B cell (primary cell): ENCODE measurements around the gene ATXN7L2. TPM values are rescaled to one million over a fixed set of nuclear protein-coding genes. Genes with fewer than 3 reads are reported as not detected.

ENCODE experiments used
- ATAC-seq: fragments of 200-7000 bp; cut with Tn5 transposase; one replicate; pipeline ENCODE4 v1.10.0; 2021; ENCODE audit warnings: low read depth, mild to moderate bottlenecking, moderate number of reproducible peaks, moderate library complexity
- CTCF ChIA-PET: fragments of 350-600 bp; sonication (Branson Sonifier 250); formaldehyde crosslinking; loops from one replicate; lab custom pipeline; 2021; ENCODE audit warnings: antibody characterized with exemption, inconsistent platforms; lab: Charles Lee
- POLR2A ChIA-PET: fragments of 350-600 bp; sonication (Branson Sonifier 250); formaldehyde crosslinking; loops from one replicate; lab custom pipeline; 2021; ENCODE audit warnings: antibody characterized with exemption; lab: Charles Lee
- DNase-seq: peaks from one replicate; pipeline ENCODE4 v3.0.0; 2013
- H2AFZ ChIP-seq: 2 replicates; pipeline ENCODE4 v1.6.1; 2012; ENCODE audit warnings: mild to moderate bottlenecking, low read depth, low read length; ENCODE audit not compliant: insufficient read depth, poor library complexity, severe bottlenecking
- H3K27ac ChIP-seq, 2 donors: 1 replicate in 1 of 2; 2 replicates in 1 of 2; pipeline ENCODE4 v1.5.1; 2012 to 2013; ENCODE audit warnings: low read length in 2 of 2, mild to moderate bottlenecking in 2 of 2, moderate library complexity in 1 of 2
- H3K27me3 ChIP-seq, 4 experiments: fragments of 200-600 bp in 1 of 4; sonication (generic) in 1 of 4; replicated peaks in 1 of 4; 1 replicate in 2 of 4; 2 replicates in 2 of 4; pipeline versions ENCODE4 v1.6.1 to v1.7.0; 2013 to 2016; ENCODE audit warnings: low read length in 3 of 4, mild to moderate bottlenecking in 2 of 4, mixed read lengths in 1 of 4, moderate library complexity in 1 of 4; ENCODE audit not compliant: insufficient read depth in 4 of 4, control insufficient read depth in 3 of 4; ENCODE audit errors: control extremely low read depth in 1 of 4
- H3K36me3 ChIP-seq, 2 experiments: replicated peaks in 1 of 2; 1 replicate in 1 of 2; 2 replicates in 1 of 2; pipeline versions ENCODE4 v1.6.1 to v1.7.1; 2013; ENCODE audit warnings: low read length in 1 of 2; ENCODE audit not compliant: insufficient read depth in 2 of 2, control insufficient read depth in 1 of 2; ENCODE audit errors: control extremely low read depth in 1 of 2, extremely low read depth in 1 of 2
- H3K4me1 ChIP-seq, 2 donors: fragments of 200-600 bp in 1 of 2; sonication (generic) in 1 of 2; 1 replicate in 1 of 2; 2 replicates in 1 of 2; pipeline versions ENCODE4 v1.5.1 to v1.6.1; 2013 to 2017; ENCODE audit warnings: low read length in 2 of 2; ENCODE audit not compliant: control insufficient read depth in 2 of 2, insufficient read depth in 2 of 2
- H3K4me2 ChIP-seq: replicated peaks from 2 replicates; pipeline ENCODE3; 2012; ENCODE audit warnings: mild to moderate bottlenecking, low read depth, low read length; ENCODE audit not compliant: poor library complexity, severe bottlenecking
- H3K4me3 ChIP-seq, 5 experiments: fragments of 200-600 bp in 1 of 5; sonication (generic) in 1 of 5; 1 replicate in 3 of 5; 2 replicates in 2 of 5; pipeline versions ENCODE4 v1.5.1 to v1.7.0; 2011 to 2016; ENCODE audit warnings: low read length in 4 of 5, mild to moderate bottlenecking in 4 of 5, low read depth in 2 of 5, control low read depth in 1 of 5, moderate library complexity in 1 of 5; ENCODE audit not compliant: insufficient read depth in 1 of 5; ENCODE audit errors: control extremely low read depth in 1 of 5, extremely low read depth in 1 of 5
- H3K79me2 ChIP-seq: fragments of 200-600 bp; sonication (generic); one replicate; pipeline ENCODE4 v1.6.0; 2016; ENCODE audit warnings: low read length; ENCODE audit not compliant: control insufficient read depth, insufficient read depth
- H3K9ac ChIP-seq: fragments of 200-600 bp; sonication (generic); 2 replicates; pipeline ENCODE4 v1.6.1; 2017; ENCODE audit warnings: mild to moderate bottlenecking, low read length, moderate library complexity
- H3K9me3 ChIP-seq, 3 donors: one replicate each; pipeline versions ENCODE4 v1.6.1 to v1.7.1; 2013; ENCODE audit warnings: low read length in 2 of 3; ENCODE audit not compliant: control insufficient read depth in 2 of 3, insufficient read depth in 1 of 3; ENCODE audit errors: control extremely low read depth in 1 of 3
- H4K20me1 ChIP-seq: 2 replicates; pipeline ENCODE4 v1.6.0; 2012; ENCODE audit warnings: mild to moderate bottlenecking, low read length; ENCODE audit not compliant: insufficient read depth, control insufficient read depth, poor library complexity, severe bottlenecking
- H3K27ac Mint-ChIP-seq: one replicate; pipeline ENCODE4 v1.8.0; 2021; ENCODE audit warnings: mixed read lengths
- H3K27me3 Mint-ChIP-seq: one replicate; pipeline ENCODE4 v1.8.0; 2021; ENCODE audit warnings: mixed read lengths
- H3K4me1 Mint-ChIP-seq: one replicate; pipeline ENCODE4 v1.8.0; 2021; ENCODE audit warnings: mixed read lengths
- H3K4me3 Mint-ChIP-seq: one replicate; pipeline ENCODE4 v1.8.0; 2021; ENCODE audit warnings: mixed read lengths
- H3K9me3 Mint-ChIP-seq: one replicate; pipeline ENCODE4 v1.8.0; 2022; ENCODE audit warnings: mixed read lengths; ENCODE audit not compliant: insufficient read depth
- EZH2 ChIP-seq: IDR thresholded peaks from 2 replicates; pipeline ENCODE4 v1.6.1; 2012; ENCODE audit warnings: borderline replicate concordance, low read depth, mild to moderate bottlenecking, moderate library complexity, low read length; ENCODE audit not compliant: insufficient read depth, poor library complexity, severe bottlenecking
- WGBS: methylation state at CpG from one replicate; pipeline ENCODE4 v1.1.5; 2013; ENCODE audit warnings: missing lambda C conversion rate; ENCODE audit not compliant: insufficient coverage; 5-methylcytosine and 5-hydroxymethylcytosine counted together
- intact Hi-C: fragments of 100-400 bp; cut with micrococcal nuclease; formaldehyde crosslinking; loops from one replicate; pipeline ENCODE4 v1.10.0; 2022
- polyA plus RNA-seq: library from polyadenylated mRNA; depleted of rRNA; stranded (reverse); fragments of >200 nt; gene quantifications from 2 replicates; pipeline ENCODE4 v1.2.3, GENCODE V29; 2012
- total RNA-seq, 2 donors: library from RNA; stranded (reverse); fragments of 120-200 nt in 1 of 2; gene quantifications; 1 replicate in 1 of 2; 2 replicates in 1 of 2; pipeline versions ENCODE4 v1.2.3 to v1.2.4, GENCODE V29; 2013 to 2022
- TF ChIP-seq, protein P1 (sequence below): fragments of 200-600 bp; IDR thresholded peaks from one replicate; pipeline ENCODE4 v1.8.0; 2022; ENCODE audit warnings: antibody characterized with exemption, mild to moderate bottlenecking

The ATXN7L2 gene
- total and polyA plus RNA-seq, 2 donors (not counting 1 experiment from before 2014, with no cell fraction given): 10.9 to 12.4 TPM

DNA sequence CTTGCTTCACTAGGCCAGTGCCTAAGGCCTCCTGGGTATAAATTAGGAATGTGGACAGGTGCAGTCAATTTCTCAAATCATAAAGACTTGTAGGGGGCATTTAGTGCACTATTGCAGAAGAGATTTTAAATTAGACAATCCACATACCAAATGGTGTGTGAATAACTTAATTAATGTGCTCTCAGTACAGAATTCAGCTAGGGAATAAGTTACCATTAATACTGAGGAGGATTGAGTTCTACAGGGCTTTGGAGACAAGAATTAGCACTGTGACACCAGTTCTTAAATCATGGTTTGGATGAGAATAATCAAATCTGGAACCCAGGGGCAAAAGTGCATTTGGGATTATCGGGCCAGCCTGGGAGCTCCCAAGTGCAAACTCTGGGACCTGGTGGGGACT is 15.6 kb upstream of the ATXN7L2 start:
- Histone ChIP-seq H3K4me1 (peaks cover 13% of the 10 kb centered on the region in 2 donors), H2AFZ (no peak overlapping the region), H3K9me3 (peaks cover 0 to 8% (median 1%) of the 10 kb centered on the region in 3 donors), H3K79me2 (no peaks in the 10 kb centered on the region), H3K27ac (no peak overlapping the region), H3K36me3 (no peaks in the 10 kb centered on the region), H3K4me3 (no peak overlapping the region), H3K27me3 (peaks cover 0 to 70% (median 47%) of the 10 kb centered on the region in 4 experiments), H3K4me2 (no peak overlapping the region), H4K20me1 (no peaks in the 10 kb centered on the region), H3K9ac (no peak overlapping the region)
- TF ChIP-seq, protein P1, sequence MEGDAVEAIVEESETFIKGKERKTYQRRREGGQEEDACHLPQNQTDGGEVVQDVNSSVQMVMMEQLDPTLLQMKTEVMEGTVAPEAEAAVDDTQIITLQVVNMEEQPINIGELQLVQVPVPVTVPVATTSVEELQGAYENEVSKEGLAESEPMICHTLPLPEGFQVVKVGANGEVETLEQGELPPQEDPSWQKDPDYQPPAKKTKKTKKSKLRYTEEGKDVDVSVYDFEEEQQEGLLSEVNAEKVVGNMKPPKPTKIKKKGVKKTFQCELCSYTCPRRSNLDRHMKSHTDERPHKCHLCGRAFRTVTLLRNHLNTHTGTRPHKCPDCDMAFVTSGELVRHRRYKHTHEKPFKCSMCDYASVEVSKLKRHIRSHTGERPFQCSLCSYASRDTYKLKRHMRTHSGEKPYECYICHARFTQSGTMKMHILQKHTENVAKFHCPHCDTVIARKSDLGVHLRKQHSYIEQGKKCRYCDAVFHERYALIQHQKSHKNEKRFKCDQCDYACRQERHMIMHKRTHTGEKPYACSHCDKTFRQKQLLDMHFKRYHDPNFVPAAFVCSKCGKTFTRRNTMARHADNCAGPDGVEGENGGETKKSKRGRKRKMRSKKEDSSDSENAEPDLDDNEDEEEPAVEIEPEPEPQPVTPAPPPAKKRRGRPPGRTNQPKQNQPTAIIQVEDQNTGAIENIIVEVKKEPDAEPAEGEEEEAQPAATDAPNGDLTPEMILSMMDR: no peak
- no peak for TF ChIP-seq EZH2
- peaks cover 8% of the 10 kb centered on the region for H3K4me1 Mint-ChIP-seq
- no peak for ATAC-seq
- no peak overlapping the region for H3K27ac Mint-ChIP-seq
- no peaks in the 10 kb centered on the region for H3K9me3 Mint-ChIP-seq
- 100% methylated on average over 1 of the region's 1 CpG for WGBS
- H3K4me3 Mint-ChIP-seq: peak overlapping the region; percentile 83
- ChIA-PET POLR2A (no interaction called here), CTCF (no interaction called here)
- H3K27me3 Mint-ChIP-seq: peaks cover 59% of the 10 kb centered on the region
- intact Hi-C loops: no loop called here
- no peak for DNase-seq

DNA sequence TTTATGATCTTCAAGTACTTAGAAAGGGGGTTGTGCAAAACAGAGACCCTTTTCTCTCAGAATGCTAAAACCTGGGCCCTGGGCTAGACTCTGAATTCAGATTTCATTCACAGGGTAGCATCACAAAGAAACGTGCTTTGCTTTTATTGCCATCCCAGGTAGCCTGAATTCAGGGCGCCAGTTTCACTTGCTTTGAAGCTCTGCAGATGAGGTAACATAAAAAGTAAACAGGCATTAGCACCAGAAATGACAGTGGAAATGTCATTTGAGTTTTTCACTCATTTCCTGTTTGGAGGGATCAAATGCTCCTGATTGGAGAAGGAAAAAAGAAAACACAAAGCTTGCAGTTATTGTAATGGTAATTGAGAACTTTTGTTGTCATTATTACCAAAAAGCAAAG is 14.8 kb upstream of the ATXN7L2 start:
- Mint-ChIP-seq H3K27me3 (peaks cover 58% of the 10 kb centered on the region), H3K27ac (no peak overlapping the region), H3K4me1 (peaks cover 8% of the 10 kb centered on the region), H3K9me3 (no peaks in the 10 kb centered on the region), H3K4me3 (no peak overlapping the region)
- POLR2A ChIA-PET: no interaction called here
- H3K27me3 ChIP-seq: peaks cover 0 to 67% (median 47%) of the 10 kb centered on the region in 4 experiments
- no peaks in the 10 kb centered on the region for H3K36me3 ChIP-seq
- CTCF ChIA-PET: interaction anchor here (0.8 kb wide), 1 partner anchor 22 kb away, joined by 5 read pairs; no protein-coding TSS in a partner anchor
- intact Hi-C loops: no loop called here
- no peak overlapping the region for H3K4me3 ChIP-seq
- peaks cover 13% of the 10 kb centered on the region in 2 donors for H3K4me1 ChIP-seq
- WGBS: 15% methylated on average over 2 of the region's 2 CpGs
- ATAC-seq: no peak
- H3K9me3 ChIP-seq: peaks cover 0 to 8% (median 1%) of the 10 kb centered on the region in 3 donors
- H4K20me1 ChIP-seq: no peaks in the 10 kb centered on the region
- H3K27ac ChIP-seq: no peak overlapping the region
- no peak for TF ChIP-seq EZH2
- TF ChIP-seq, protein P1: no peak
- H3K79me2 ChIP-seq: no peaks in the 10 kb centered on the region
- DNase-seq: no peak
- no peak overlapping the region for H2AFZ ChIP-seq
- H3K9ac ChIP-seq: no peak overlapping the region
- no peak overlapping the region for H3K4me2 ChIP-seq
